ENCODE measurements around the gene SIMC1. TPM values are rescaled to one million over a fixed set of nuclear protein-coding genes. Genes with fewer than 3 reads are reported as not detected.

The SIMC1 gene
- total RNA-seq, 1 experiment from 2014 or later: 17.7 TPM

DNA sequence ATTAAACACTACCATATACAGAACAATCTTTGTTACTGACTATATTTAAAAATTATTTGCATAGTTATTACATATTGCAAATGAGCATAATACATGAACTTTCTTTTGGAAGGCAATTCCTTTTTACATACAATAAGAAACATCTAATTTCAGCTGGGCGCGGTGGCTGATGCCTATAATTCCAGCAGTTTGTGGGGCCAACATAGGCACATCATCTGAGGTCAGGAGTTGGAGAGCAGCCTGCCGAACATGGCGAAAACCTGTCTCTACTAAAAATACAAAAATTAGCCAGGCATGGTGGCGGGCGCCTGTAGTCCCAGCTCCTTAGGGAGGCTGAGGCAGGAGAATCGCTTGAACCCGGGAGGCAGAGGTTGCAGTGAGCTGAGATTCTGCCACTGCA, 36.4 kb upstream of the SIMC1 start:
- H3K9me3 Mint-ChIP-seq: peaks cover 0 to under 1% of the 10 kb centered on the region in 2 experiments; a peak in 2 of 5 replicates
- Histone ChIP-seq H3K56ac (ENCODE audit: insufficient read length, low read depth, low read length) (no peak overlapping the region), H3K79me1 (ENCODE audit: insufficient read depth, low read depth, low read length, poor library complexity, severe bottlenecking) (no peaks in the 10 kb centered on the region), H3K9ac (ENCODE audit: extremely low read depth, insufficient read length, low read length) (no peak overlapping the region), H4K91ac (ENCODE audit: insufficient read length, low read depth, low read length) (no peak overlapping the region), H3K4me1 (ENCODE audit: insufficient read depth, low read length) (no peaks in the 10 kb centered on the region), H3K27me3 (ENCODE audit: insufficient read depth, low read length) (peaks cover 4% of the 10 kb centered on the region; the same call in 1 of the 2 replicates), H3K23ac (ENCODE audit: insufficient read length, low read depth, low read length) (no peak overlapping the region), H2BK15ac (ENCODE audit: low read depth, low read length) (no peak overlapping the region), H4K5ac (ENCODE audit: insufficient read length, low read depth, low read length) (no peak overlapping the region), H3K18ac (ENCODE audit: insufficient read length, low read depth, low read length) (no peak overlapping the region), H3K14ac (ENCODE audit: insufficient read depth, low read length) (no peak overlapping the region), H2BK12ac (ENCODE audit: insufficient read length, low read depth, low read length) (no peak overlapping the region), H3K23me2 (ENCODE audit: insufficient read length, low read depth, low read length, poor library complexity, severe bottlenecking) (peaks cover 2% of the 10 kb centered on the region), H3K79me2 (ENCODE audit: insufficient read depth, low read length) (no peaks in the 10 kb centered on the region), H3K4me2 (ENCODE audit: insufficient read depth, insufficient read length, low read length) (no peak overlapping the region), H2AK5ac (ENCODE audit: insufficient read length, low read length) (no peak overlapping the region), H3K27ac (ENCODE audit: insufficient read length, low read depth, low read length) (no peak overlapping the region), H3K9me3 (ENCODE audit: control insufficient read depth, low read depth, low read length) (no peaks in the 10 kb centered on the region), H2BK20ac (ENCODE audit: low read depth, low read length, poor library complexity, severe bottlenecking) (no peak overlapping the region), H3T11ph (ENCODE audit: low read length) (no peak overlapping the region), H4K20me1 (ENCODE audit: control insufficient read depth, insufficient read depth, insufficient read length) (no peaks in the 10 kb centered on the region), H2BK5ac (ENCODE audit: insufficient read length, low read length) (no peak overlapping the region), H2AFZ (ENCODE audit: low read length) (no peak overlapping the region), H4K8ac (replicated peaks; ENCODE audit: insufficient read length, low read depth, low read length) (no peak overlapping the region), H2BK120ac (ENCODE audit: low read depth, low read length, poor library complexity, severe bottlenecking) (no peak overlapping the region), H3K4ac (ENCODE audit: low read depth, low read length) (no peak overlapping the region)
- H3K27ac Mint-ChIP-seq: no peak overlapping the region
- no peak overlapping the region for H3K4me3 Mint-ChIP-seq
- H3K36me3 Mint-ChIP-seq (ENCODE audit: insufficient read depth in 1 of 3, low read depth in 3 of 3): no peaks in the 10 kb centered on the region; a peak in 1 of 7 replicates
- TF ChIP-seq, protein P1, sequence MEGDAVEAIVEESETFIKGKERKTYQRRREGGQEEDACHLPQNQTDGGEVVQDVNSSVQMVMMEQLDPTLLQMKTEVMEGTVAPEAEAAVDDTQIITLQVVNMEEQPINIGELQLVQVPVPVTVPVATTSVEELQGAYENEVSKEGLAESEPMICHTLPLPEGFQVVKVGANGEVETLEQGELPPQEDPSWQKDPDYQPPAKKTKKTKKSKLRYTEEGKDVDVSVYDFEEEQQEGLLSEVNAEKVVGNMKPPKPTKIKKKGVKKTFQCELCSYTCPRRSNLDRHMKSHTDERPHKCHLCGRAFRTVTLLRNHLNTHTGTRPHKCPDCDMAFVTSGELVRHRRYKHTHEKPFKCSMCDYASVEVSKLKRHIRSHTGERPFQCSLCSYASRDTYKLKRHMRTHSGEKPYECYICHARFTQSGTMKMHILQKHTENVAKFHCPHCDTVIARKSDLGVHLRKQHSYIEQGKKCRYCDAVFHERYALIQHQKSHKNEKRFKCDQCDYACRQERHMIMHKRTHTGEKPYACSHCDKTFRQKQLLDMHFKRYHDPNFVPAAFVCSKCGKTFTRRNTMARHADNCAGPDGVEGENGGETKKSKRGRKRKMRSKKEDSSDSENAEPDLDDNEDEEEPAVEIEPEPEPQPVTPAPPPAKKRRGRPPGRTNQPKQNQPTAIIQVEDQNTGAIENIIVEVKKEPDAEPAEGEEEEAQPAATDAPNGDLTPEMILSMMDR (conservative IDR thresholded peaks at IDR 0.05): no peak
- WGBS (ENCODE audit: extremely low coverage, insufficient read length, low lambda C conversion rate): no CpG with 5 or more reads among the region's 8 CpGs
- H3K4me1 Mint-ChIP-seq: peaks cover 10 to 12% of the 10 kb centered on the region in 2 experiments
- peaks cover 40% of the 10 kb centered on the region for H3K27me3 Mint-ChIP-seq (ENCODE audit: low read depth)
- no peak for DNase-seq
